ENCODE results near the gene ROR2.

GRCh38 chr9:91845879-91846278, 104.1 kb downstream of the ROR2 start:
- no peak for TF ChIP-seq EZH2 (IDR thresholded peaks at IDR 0.05; ENCODE audit: low read length, unreplicated experiment)
- TF ChIP-seq CTCF (conservative IDR thresholded peaks at IDR 0.05; ENCODE audit: low read depth, low read length) = no peak
- no peak for TF ChIP-seq EZH2phosphoT487 (IDR thresholded peaks at IDR 0.05; ENCODE audit: borderline replicate concordance, low read length)

All from PC-3 (cell line).